NCI-H1694 (cell line): ENCODE measurements around the gene GHDC.
A peak's percentile ranks its signal among the peaks of the same experiment; 100 is the strongest.

Experiments
- DNase-seq: peaks from one replicate; lab custom pipeline; 2025; lab: John Stamatoyannopoulos, UW

GHDC gene

GRCh38 chr17:42182927-42183734 lies 11.2 kb downstream of the GHDC start:
- no peak for DNase-seq

- no peak for DNase-seq
Measured at GRCh38 chr17:42181851-42182207, 12.5 kb downstream of the GHDC start.

DNA sequence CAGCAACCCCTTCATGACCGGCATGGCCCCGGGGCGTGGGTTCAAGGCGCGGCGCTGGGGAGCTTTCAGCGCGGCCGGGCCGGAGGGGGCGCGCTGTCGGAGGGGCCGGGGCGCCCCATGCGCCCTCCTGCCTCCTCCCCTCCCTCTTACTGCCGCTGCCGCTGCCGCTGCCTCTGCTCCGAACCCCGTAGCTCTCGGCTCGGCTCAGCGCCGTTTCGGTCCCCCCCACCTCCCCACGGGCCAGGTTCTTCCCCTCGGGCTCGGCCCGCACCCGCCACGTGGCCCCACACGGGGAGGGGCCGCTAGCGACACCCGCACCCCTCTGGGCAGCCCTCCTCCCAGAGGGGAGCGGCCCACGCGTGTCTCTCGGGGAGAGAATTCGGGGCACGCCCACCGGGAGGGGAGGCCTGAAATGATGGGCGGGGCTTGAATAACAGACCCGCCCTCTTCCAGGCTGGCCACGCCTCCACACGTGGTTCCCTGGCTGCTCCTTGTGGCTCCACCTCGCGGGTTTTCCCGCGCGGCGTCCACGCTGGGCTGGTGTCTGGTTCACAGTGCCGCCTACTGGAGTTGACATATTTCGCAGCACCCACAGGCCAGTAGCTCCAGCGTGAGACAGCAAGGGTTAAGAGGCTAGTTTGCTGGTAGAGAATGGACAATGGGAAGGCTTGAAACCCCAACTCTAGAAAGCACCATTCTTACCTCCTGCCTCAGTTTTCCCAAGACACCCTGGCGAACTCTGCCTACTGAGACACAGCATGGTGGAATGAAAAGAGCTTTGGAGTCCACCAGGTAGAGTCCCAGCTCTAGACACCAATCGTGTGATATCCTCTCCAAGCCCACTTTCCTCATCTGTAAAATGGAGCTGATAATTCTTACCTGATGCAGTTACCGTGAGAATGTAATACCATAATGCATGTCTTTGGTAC lies 13.1 kb downstream of the GHDC start, which contains the start of gene KCNH4:
Gene KCNH4, minus strand, starts transcription at position 221 of the 929 bp plus-strand sequence. Its CDS starts 197 bp downstream, at position 24.
- DNase-seq = peak; percentile 69

DNA sequence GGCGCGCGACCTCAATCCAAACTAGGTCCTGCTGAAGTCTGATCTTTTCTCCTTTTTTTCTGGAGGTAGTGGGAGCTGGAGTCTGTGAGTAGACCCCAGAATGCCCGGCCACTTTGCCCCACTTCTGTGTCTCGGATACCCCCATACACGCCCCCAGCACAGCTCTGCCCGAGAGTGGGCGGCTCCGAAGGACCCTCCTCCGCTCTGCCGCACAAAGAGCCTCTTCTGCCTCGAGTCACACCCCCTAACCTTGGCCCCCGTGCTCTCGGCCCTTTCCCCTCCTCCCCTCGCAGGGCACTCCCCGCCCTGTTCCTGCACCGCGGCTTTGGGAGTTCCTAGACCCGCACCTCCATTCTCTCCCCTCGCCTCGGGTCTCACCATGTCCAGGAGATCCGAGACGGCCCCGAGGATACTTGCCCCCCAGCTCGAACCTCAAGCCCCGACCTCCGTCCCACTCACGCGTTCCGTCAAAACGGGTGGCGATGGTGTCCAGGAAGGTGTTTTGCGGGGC lies 13.8 kb downstream of the GHDC start:
- no peak for DNase-seq

DNA sequence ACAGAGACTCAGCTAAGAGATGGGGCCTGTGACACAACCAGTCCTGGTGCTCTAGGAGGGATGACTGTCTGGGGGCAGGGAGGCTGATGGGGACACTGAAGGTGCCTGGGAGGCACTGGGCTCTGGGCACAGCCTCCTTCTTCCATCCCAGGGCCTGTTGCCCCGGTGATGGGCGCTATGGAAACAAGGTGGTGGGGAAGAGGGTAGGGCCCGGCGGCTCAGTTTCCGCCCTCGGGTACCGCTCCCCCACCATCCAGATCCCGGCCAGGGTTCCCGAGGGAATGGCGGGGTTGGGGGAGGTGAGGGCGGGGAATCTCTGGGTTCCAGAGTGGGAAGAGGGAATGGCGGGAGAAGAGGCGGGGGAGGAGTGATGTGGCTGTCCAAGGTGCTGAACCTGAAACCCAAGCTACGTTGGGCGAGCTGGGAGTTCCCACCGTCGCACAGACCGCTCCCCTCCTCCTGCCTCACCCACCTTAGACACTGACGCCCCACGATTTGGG lies 14.3 kb downstream of the GHDC start:
- DNase-seq = no peak

DNA sequence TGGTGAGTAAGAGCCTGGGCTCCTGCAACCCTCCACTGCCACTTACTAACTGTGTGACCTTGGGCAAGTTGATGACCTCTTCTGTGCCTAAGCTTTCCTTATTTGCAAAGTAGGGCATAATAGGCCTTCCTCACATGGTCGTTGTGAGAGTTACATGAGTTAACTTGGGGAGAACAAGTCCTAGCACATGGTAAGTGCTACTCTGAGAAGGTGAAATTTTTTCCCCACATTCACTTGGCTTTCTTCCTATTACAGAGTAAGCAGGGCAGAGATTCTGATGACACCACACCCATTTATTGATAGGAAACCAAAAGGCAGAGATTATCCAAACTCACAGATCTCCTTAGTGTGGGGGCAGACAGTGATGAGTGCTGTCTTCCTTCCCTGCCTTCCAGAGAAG lies 15.0 kb downstream of the GHDC start:
- no peak for DNase-seq

DNA sequence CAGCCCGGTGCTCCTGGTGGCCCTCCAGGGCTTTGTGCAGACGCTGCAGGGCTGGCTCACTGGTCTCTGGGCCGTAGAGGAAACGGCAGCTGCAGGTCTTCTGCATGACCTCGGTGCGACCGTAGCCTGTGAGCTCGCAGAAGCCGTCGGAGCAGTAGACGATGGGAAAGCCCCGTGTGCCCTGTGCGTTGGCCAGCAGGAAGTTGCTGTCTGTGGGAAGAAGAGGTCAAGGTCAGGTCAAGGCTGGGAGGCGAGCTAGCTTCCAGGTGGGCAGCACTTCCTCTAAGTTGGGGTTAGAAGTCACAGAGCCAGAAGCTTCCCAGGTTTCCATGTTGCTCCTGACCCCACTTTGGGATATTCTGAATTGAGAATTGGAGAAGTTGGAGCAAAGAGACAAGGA lies 15.5 kb downstream of the GHDC start:
- DNase-seq = no peak

DNA sequence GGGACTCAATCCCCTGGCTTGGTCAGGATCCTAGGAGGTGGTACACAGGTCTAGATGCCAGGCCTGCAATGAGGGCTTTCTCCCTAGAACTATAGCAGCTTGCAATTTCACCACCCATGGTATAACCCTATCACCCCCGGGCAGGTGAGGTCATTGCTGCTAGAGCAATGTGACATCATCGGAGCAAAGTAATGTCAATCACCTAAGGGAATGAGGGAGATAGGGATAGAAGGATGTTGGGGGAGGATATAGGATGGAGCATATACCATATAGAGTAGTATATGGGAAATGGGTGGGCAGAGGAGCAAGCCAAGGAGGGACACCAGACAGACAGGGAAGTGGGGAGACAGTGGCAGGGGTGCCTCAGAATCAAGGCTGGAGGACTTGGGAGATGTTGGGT lies 16.6 kb downstream of the GHDC start:
- DNase-seq = no peak

- no peak for DNase-seq
Measured at GRCh38 chr17:42174126-42174783, 20.0 kb downstream of the GHDC start.

DNA sequence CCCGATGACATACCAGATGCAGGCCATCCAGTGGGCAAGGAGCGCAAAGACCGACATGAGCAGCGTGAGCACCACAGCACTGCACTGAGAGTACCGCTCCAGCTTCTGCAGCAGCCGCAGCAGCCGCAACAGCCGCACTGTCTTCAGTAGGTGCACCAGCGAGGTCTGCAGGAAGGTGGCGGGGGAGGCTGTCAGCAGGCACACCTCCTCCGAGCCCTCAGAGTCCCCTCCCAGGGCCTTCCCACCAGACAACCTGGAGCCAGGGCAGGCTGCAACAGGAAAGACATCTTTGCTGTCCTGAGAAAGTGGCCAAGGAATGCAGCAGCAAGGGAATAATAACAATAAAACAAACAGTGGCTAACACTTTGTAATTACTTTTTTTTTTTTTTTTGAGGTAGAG lies 22.5 kb downstream of the GHDC start:
- DNase-seq = no peak

- no peak for DNase-seq
Measured at GRCh38 chr17:42169351-42169750, 24.9 kb downstream of the GHDC start.

- DNase-seq = no peak
Measured at GRCh38 chr17:42167807-42168206, 26.5 kb downstream of the GHDC start.

DNA sequence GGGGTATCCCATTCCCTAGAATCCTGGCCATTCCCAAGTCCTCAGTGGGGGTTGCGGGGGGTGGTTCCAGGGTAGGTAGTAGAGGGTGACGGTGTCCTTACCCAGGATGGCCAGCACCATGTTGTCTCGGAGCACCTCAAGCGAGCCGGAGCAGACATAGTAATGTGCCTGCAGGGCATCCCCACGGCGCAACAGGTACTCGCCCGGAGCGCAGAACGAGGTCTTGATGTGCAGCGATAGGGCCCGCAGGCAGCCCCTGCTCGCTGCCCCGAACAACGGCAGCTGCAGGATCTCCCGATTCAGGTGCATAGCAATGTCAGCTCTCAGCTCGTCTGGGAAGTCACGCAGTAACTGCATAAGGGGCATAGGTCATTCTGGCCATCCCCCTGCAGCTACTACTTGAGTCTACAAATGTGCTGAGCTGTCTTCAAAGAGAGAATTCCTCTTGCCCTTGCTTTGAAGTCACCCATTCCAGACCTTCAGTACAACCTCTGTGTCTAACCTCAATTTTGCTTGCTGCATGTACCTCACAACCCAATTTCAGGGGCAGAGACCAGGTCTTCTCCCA lies 28.0 kb downstream of the GHDC start:
- no peak for DNase-seq

DNA sequence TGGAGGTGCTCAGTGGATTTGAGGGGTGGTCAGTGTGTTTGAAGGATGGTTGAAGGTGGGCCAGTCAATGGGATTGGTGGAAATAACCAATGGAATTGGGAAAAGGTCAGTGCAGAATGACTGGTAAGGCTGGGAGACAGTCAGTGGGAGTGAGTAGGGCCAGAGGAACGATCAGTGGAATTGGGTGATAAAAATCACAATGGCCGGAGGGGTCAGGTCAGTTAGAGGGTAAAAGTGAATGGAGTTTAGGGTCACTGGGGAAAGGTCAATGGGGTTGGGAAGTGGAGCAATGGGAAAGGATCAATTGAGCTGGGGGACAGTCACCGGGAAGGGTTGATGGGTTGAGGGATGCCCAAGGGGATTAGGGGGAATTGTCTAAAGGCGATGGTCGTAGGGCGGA lies 28.5 kb downstream of the GHDC start:
- DNase-seq = no peak

- DNase-seq = no peak
Measured at GRCh38 chr17:42163696-42164407, 30.4 kb downstream of the GHDC start.

GRCh38 chr17:42163113-42163512 lies 31.2 kb downstream of the GHDC start:
- DNase-seq = no peak

GRCh38 chr17:42160531-42160910 lies 33.8 kb downstream of the GHDC start:
- no peak for DNase-seq

- DNase-seq = no peak
Measured at GRCh38 chr17:42159796-42160530, 34.3 kb downstream of the GHDC start.

DNA sequence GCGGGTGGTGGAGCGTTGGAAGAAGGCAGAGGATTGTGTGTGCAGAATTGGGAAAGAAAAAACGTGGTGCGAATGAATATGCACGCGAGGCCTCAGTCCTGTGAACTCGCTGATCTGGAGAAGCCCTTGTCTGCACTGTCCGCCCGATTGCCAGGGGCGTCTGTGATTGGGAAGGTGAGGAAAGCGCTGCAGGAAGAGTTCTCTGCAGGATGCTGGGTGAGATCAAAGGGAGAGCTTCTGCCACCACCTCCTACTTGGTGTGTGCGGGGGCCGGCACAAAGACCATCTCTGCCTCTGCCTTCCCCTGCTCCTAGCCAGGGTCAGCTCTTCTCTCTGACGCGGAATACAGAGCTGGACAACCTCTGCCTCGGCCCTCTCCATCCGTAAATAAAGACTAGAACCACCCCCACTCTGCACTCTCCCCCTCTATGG lies 38.7 kb downstream of the GHDC start:
- no peak for DNase-seq
